Breast epithelium (tissue), 4 donors: ENCODE results near the gene TRIM24. TPM values are rescaled to one million over a fixed set of nuclear protein-coding genes. Genes with fewer than 3 reads are reported as not detected.

Source experiments
- DNase-seq, 2 donors: peaks; one replicate each; pipeline ENCODE4 v3.0.0-alpha.2; 2019; ENCODE audit warnings: low spot score in 2 of 2
- H3K27ac ChIP-seq, 2 donors: fragments of 200-600 bp; sonication (generic) in 1 of 2; one replicate each; pipeline ENCODE4 v1.5.1; 2016 to 2019; ENCODE audit warnings: mild to moderate bottlenecking in 1 of 2
- H3K27me3 ChIP-seq, 2 donors: fragments of 200-600 bp; sonication (generic) in 1 of 2; one replicate each; pipeline versions ENCODE4 v1.5.1 to v1.6.0; 2017 to 2019; ENCODE audit warnings: control low read depth in 1 of 2, mild to moderate bottlenecking in 1 of 2
- H3K36me3 ChIP-seq: fragments of 200-600 bp; one replicate; pipeline ENCODE4 v1.5.1; 2019
- H3K4me1 ChIP-seq, 2 donors: fragments of 200-600 bp; sonication (generic); one replicate each; pipeline ENCODE4 v1.5.1; 2016 to 2019; ENCODE audit warnings: control low read depth in 1 of 2
- H3K4me3 ChIP-seq, 3 donors: fragments of 200-600 bp; sonication (generic); 1 replicate in 2 of 3; 2 replicates in 1 of 3; pipeline ENCODE4 v1.5.1; 2016 to 2019; ENCODE audit warnings: mild to moderate bottlenecking in 3 of 3, moderate library complexity in 2 of 3
- H3K9me3 ChIP-seq, 2 donors: fragments of 200-600 bp; sonication (generic) in 1 of 2; one replicate each; pipeline ENCODE4 v1.5.1; 2016 to 2019; ENCODE audit warnings: control low read depth in 1 of 2
- CTCF ChIP-seq, 3 donors: fragments of 450-650 bp; IDR thresholded peaks; one replicate each; pipeline ENCODE4 v1.5.1; 2016 to 2017; ENCODE audit warnings: antibody characterized with exemption in 3 of 3, mild to moderate bottlenecking in 3 of 3, moderate library complexity in 3 of 3
- POLR2A ChIP-seq: fragments of 450-650 bp; IDR thresholded peaks from one replicate; pipeline ENCODE4 v1.6.1; 2016; ENCODE audit warnings: antibody characterized with exemption, mild to moderate bottlenecking, moderate library complexity
- POLR2AphosphoS5 ChIP-seq, 3 donors: sonication (generic); formaldehyde crosslinking; IDR thresholded peaks; one replicate each; pipeline ENCODE4 v1.6.1; 2017; ENCODE audit warnings: antibody characterized with exemption in 3 of 3
- intact Hi-C: fragments of 100-400 bp; cut with DNase I; formaldehyde crosslinking; loops from one replicate; pipeline ENCODE4 v1.15.1; 2023; ENCODE audit warnings: low total_unique reads
- total RNA-seq, 3 donors: library from RNA; depleted of rRNA; stranded (reverse); fragments of >200 nt; gene quantifications; one replicate each; pipeline ENCODE4 v1.1.0, GENCODE V29; 2016

Gene TRIM24
- total RNA-seq, 3 donors from 2014 or later, result 15.0 to 28.1 (median 17.7) TPM

GRCh38 chr7:138500892-138501291 lies 40.8 kb downstream of the TRIM24 start:
- Histone ChIP-seq H3K27ac (no peak overlapping the region), H3K36me3 (no peaks in the 10 kb centered on the region), H3K4me3 (no peak overlapping the region), H3K4me1 (no peaks in the 10 kb centered on the region), H3K27me3 (no peaks in the 10 kb centered on the region), H3K9me3 (no peaks in the 10 kb centered on the region)
- no peak for DNase-seq
- no peak for TF ChIP-seq POLR2AphosphoS5 (IDR thresholded peaks at IDR 0.05)
- TF ChIP-seq POLR2A, result no peak
- no peak for TF ChIP-seq CTCF (IDR thresholded peaks at IDR 0.05)
- intact Hi-C loops, result no loop called here

GRCh38 chr7:138502023-138502767 lies 42.1 kb downstream of the TRIM24 start:
- H3K36me3 ChIP-seq, result no peaks in the 10 kb centered on the region
- intact Hi-C loops, result no loop called here
- H3K27me3 ChIP-seq, result no peaks in the 10 kb centered on the region
- TF ChIP-seq POLR2AphosphoS5 (IDR thresholded peaks at IDR 0.05) (no peak), CTCF (IDR thresholded peaks at IDR 0.05) (no peak), POLR2A (no peak)
- no peak overlapping the region for H3K27ac ChIP-seq
- H3K9me3 ChIP-seq, result no peaks in the 10 kb centered on the region
- no peak overlapping the region for H3K4me3 ChIP-seq
- no peak for DNase-seq
- H3K4me1 ChIP-seq, result no peaks in the 10 kb centered on the region

GRCh38 chr7:138505361-138505873 lies 45.4 kb downstream of the TRIM24 start:
- Histone ChIP-seq H3K36me3 (no peaks in the 10 kb centered on the region), H3K27me3 (no peaks in the 10 kb centered on the region), H3K4me3 (no peak overlapping the region), H3K4me1 (no peaks in the 10 kb centered on the region), H3K9me3 (no peaks in the 10 kb centered on the region), H3K27ac (no peak overlapping the region)
- intact Hi-C loops, result no loop called here
- TF ChIP-seq POLR2AphosphoS5 (IDR thresholded peaks at IDR 0.05) (no peak), CTCF (IDR thresholded peaks at IDR 0.05) (no peak), POLR2A (no peak)
- DNase-seq, result no peak

- Histone ChIP-seq H3K9me3 (no peaks in the 10 kb centered on the region), H3K4me3 (no peak overlapping the region), H3K4me1 (no peaks in the 10 kb centered on the region), H3K36me3 (no peaks in the 10 kb centered on the region), H3K27me3 (no peaks in the 10 kb centered on the region), H3K27ac (no peak overlapping the region)
- no peak for DNase-seq
- TF ChIP-seq POLR2AphosphoS5 (IDR thresholded peaks at IDR 0.05) (no peak), POLR2A (no peak), CTCF (IDR thresholded peaks at IDR 0.05) (no peak)
- intact Hi-C loops, result no loop called here
These were observed 46.7 kb downstream of the TRIM24 start for GRCh38 chr7:138506764-138507163.

- H3K27ac ChIP-seq, result no peak overlapping the region
- intact Hi-C loops, result no loop called here
- H3K27me3 ChIP-seq, result no peaks in the 10 kb centered on the region
- H3K9me3 ChIP-seq, result peaks cover 0 to 7% of the 10 kb centered on the region in 2 donors
- TF ChIP-seq POLR2AphosphoS5 (IDR thresholded peaks at IDR 0.05) (no peak), POLR2A (no peak), CTCF (IDR thresholded peaks at IDR 0.05) (no peak)
- H3K36me3 ChIP-seq, result no peaks in the 10 kb centered on the region
- H3K4me1 ChIP-seq, result no peaks in the 10 kb centered on the region
- no peak overlapping the region for H3K4me3 ChIP-seq
- DNase-seq, result no peak
These were observed 49.9 kb downstream of the TRIM24 start for GRCh38 chr7:138510003-138510402.
